OCI-LY7 (cell line): ENCODE data around the gene BNIP3. TPM values are rescaled to one million over a fixed set of nuclear protein-coding genes. Genes with fewer than 3 reads are reported as not detected.

Source experiments
- BruUV-seq: library from RNA; stranded (reverse); fragments of 400-500 nt; replicated peaks from 2 replicates; lab custom pipeline; 2021; lab: Mats Ljungman, UMichigan
- CTCF ChIA-PET: fragments of 300-600 bp; sonication (Branson Sonifier 250); formaldehyde crosslinking; loops from one replicate; lab custom pipeline; 2022; ENCODE audit warnings: antibody characterized with exemption; ENCODE audit not compliant: unreplicated experiment; lab: Charles Lee
- POLR2A ChIA-PET: fragments of 300-600 bp; sonication (Branson Sonifier 250); formaldehyde crosslinking; loops from one replicate; lab custom pipeline; 2022; ENCODE audit warnings: antibody characterized with exemption; lab: Charles Lee
- DNase-seq: peaks from one replicate; pipeline ENCODE4 v3.0.0-alpha.2; 2015; ENCODE audit warnings: low spot score
- H2AFZ ChIP-seq: fragments of 200-600 bp; sonication (generic), shearing (Covaris generic); 2 replicates; pipeline ENCODE4 v1.6.1; 2014; ENCODE audit warnings: mild to moderate bottlenecking, antibody characterized with exemption, low read length, moderate library complexity
- H3K27ac ChIP-seq: fragments of 200-600 bp; sonication (generic); 2 replicates; pipeline ENCODE4 v1.5.1; 2014; ENCODE audit warnings: mixed run types, low read depth, mild to moderate bottlenecking, moderate library complexity, low read length, inconsistent platforms; ENCODE audit not compliant: poor library complexity, severe bottlenecking
- H3K36me3 ChIP-seq: fragments of 200-600 bp; sonication (generic); 2 replicates; pipeline ENCODE4 v1.6.1; 2014; ENCODE audit warnings: mild to moderate bottlenecking, antibody characterized with exemption, low read length, moderate library complexity, mixed read lengths; ENCODE audit not compliant: insufficient read depth
- H3K4me1 ChIP-seq: fragments of 200-600 bp; sonication (generic); 2 replicates; pipeline ENCODE4 v1.5.1; 2014; ENCODE audit warnings: mild to moderate bottlenecking, low read length; ENCODE audit not compliant: insufficient read depth, poor library complexity, severe bottlenecking
- H3K4me2 ChIP-seq: fragments of 200-600 bp; sonication (generic); 2 replicates; pipeline ENCODE4 v1.6.1; 2014; ENCODE audit warnings: mild to moderate bottlenecking, low read length
- H3K4me3 ChIP-seq: fragments of 200-600 bp; sonication (generic); 2 replicates; pipeline ENCODE4 v1.5.1; 2014; ENCODE audit warnings: mild to moderate bottlenecking, low read depth, low read length; ENCODE audit not compliant: poor library complexity, severe bottlenecking
- H3K79me2 ChIP-seq: fragments of 200-600 bp; sonication (generic); 2 replicates; pipeline ENCODE4 v1.6.1; 2016; ENCODE audit warnings: low read depth, mild to moderate bottlenecking, low read length, moderate library complexity, mixed read lengths; ENCODE audit not compliant: insufficient read depth
- H3K9me2 ChIP-seq: fragments of 200-600 bp; sonication (generic); 2 replicates; pipeline ENCODE4 v1.6.1; 2016; ENCODE audit warnings: mild to moderate bottlenecking, low read length, mixed read lengths; ENCODE audit not compliant: insufficient read depth
- H3K9me3 ChIP-seq: fragments of 200-600 bp; sonication (generic); 2 replicates; pipeline ENCODE4 v1.6.1; 2014; ENCODE audit warnings: mild to moderate bottlenecking, mixed run types, low read length, mixed read lengths
- H4K20me1 ChIP-seq: fragments of 200-600 bp; sonication (generic); 2 replicates; pipeline ENCODE4 v1.6.1; 2014; ENCODE audit warnings: mild to moderate bottlenecking, antibody characterized with exemption, low read length, moderate library complexity, mixed read lengths; ENCODE audit not compliant: insufficient read depth
- CTCF ChIP-seq: fragments of 200-600 bp; sonication (generic); conservative IDR thresholded peaks from 2 replicates; pipeline ENCODE4 v1.5.1; 2014; ENCODE audit warnings: mild to moderate bottlenecking, antibody characterized with exemption, low read length, moderate library complexity, mixed read lengths
- EZH2phosphoT487 ChIP-seq: fragments of 200-600 bp; sonication (generic); IDR thresholded peaks from 2 replicates; pipeline ENCODE4 v1.6.1; 2018; ENCODE audit warnings: low read depth, borderline replicate concordance, mild to moderate bottlenecking, mixed run types, antibody characterized with exemption, low read length, moderate library complexity, mixed read lengths
- intact Hi-C: fragments of 100-400 bp; cut with micrococcal nuclease; formaldehyde crosslinking; loops from one replicate; pipeline ENCODE4 v1.10.0; 2022; ENCODE audit not compliant: unreplicated experiment
- total RNA-seq, 2 experiments: library from RNA; depleted of rRNA in 1 of 2; stranded (reverse); fragments of >200 nt in 1 of 2; shearing (Covaris generic) in 1 of 2; gene quantifications; 2 replicates each; pipeline ENCODE4 v1.2.3, GENCODE V29; 2014 to 2022

The BNIP3 gene
- total RNA-seq, 2 experiments from 2014 or later = 60.1 to 99.8 TPM

GRCh38 chr10:131973160-131973951 lies 8.4 kb downstream of the BNIP3 start:
- H3K9me2 ChIP-seq = no peaks in the 10 kb centered on the region
- no peaks in the 10 kb centered on the region; the same call in 1 of the 2 replicates for H4K20me1 ChIP-seq
- TF ChIP-seq EZH2phosphoT487 (no peak), CTCF (no peak)
- no peaks in the 10 kb centered on the region for H3K9me3 ChIP-seq
- H2AFZ ChIP-seq = no peak overlapping the region
- no peak for DNase-seq
- H3K4me2 ChIP-seq = no peak overlapping the region
- no peaks in the 10 kb centered on the region for H3K4me1 ChIP-seq
- H3K79me2 ChIP-seq = peaks cover 32% of the 10 kb centered on the region; the same call in 1 of the 2 replicates
- BruUV-seq = no TSS peak
- no peak overlapping the region for H3K27ac ChIP-seq
- POLR2A ChIA-PET = interaction anchor here (0.6 to 0.7 kb wide), 3 partner anchors 9 to 211 kb away, joined by 3 to 4 read pairs (median 3); no protein-coding TSS in a partner anchor
- intact Hi-C loops = no loop called here
- no peak overlapping the region for H3K4me3 ChIP-seq
- CTCF ChIA-PET = no interaction called here
- H3K36me3 ChIP-seq = peaks cover 70% of the 10 kb centered on the region

GRCh38 chr10:131972474-131973071 lies 9.2 kb downstream of the BNIP3 start:
- intact Hi-C loops = no loop called here
- Histone ChIP-seq H3K36me3 (peaks cover 68% of the 10 kb centered on the region), H3K4me2 (no peak overlapping the region), H3K27ac (no peak overlapping the region), H3K9me3 (no peaks in the 10 kb centered on the region), H3K4me3 (no peak overlapping the region), H4K20me1 (no peaks in the 10 kb centered on the region; the same call in 1 of the 2 replicates), H3K4me1 (no peaks in the 10 kb centered on the region), H3K79me2 (peaks cover 25% of the 10 kb centered on the region; the same call in 1 of the 2 replicates), H2AFZ (no peak overlapping the region), H3K9me2 (no peaks in the 10 kb centered on the region)
- TF ChIP-seq EZH2phosphoT487 = no peak
- no peak for TF ChIP-seq CTCF
- ChIA-PET CTCF (no interaction called here), POLR2A (interaction anchor here (1.2 kb wide), 1 partner anchor 25 kb away, joined by 3 read pairs; no protein-coding TSS in a partner anchor)
- no peak for DNase-seq
- BruUV-seq = no TSS peak
